Astrocyte of the cerebellum (primary cell): Measurements from ENCODE around the gene EVPL.
"Not testable (repeated sequence)": the region's sequence is repeated elsewhere in the genome, so short reads cannot be mapped to it uniquely, and the experiment has no call there.

Experiments
- DNase-seq: peaks from one replicate; pipeline ENCODE4 v3.0.0-alpha.2; 2011; ENCODE audit warnings: low read depth
- H3K4me3 ChIP-seq: 2 replicates; pipeline ENCODE4 v1.5.1; 2011; ENCODE audit warnings: mild to moderate bottlenecking, low read depth, low read length, moderate library complexity
- CTCF ChIP-seq: IDR thresholded peaks from 2 replicates; pipeline ENCODE4 v1.5.1; 2012; ENCODE audit warnings: low read length, low read depth, moderate library complexity, mild to moderate bottlenecking; ENCODE audit errors: missing control alignments
- in situ Hi-C: cut with HindIII; loops from 2 replicates; pipeline ENCODE4 v1.10.0; 2017; ENCODE audit warnings: low sequenced_read_pairs

EVPL gene

GRCh38 chr17:75976175-75976848 is 50.8 kb downstream of the EVPL start:
- TF ChIP-seq CTCF = no peak
- H3K4me3 ChIP-seq = no peak overlapping the region
- no peak for DNase-seq
- in situ Hi-C loops = no loop called here

- DNase-seq = no peak
- no peak overlapping the region for H3K4me3 ChIP-seq
- in situ Hi-C loops = no loop called here
- TF ChIP-seq CTCF = no peak
These were observed 51.3 kb downstream of the EVPL start for GRCh38 chr17:75975757-75976174.

GRCh38 chr17:75975187-75975586 is 51.9 kb downstream of the EVPL start:
- H3K4me3 ChIP-seq, DNase-seq, in situ Hi-C loops: not testable (repeated sequence)

GRCh38 chr17:75970626-75971025 is 56.5 kb downstream of the EVPL start:
- no peak overlapping the region for H3K4me3 ChIP-seq
- in situ Hi-C loops = no loop called here
- no peak for DNase-seq
- no peak for TF ChIP-seq CTCF

GRCh38 chr17:75970011-75970523 is 57.0 kb downstream of the EVPL start:
- no peak for TF ChIP-seq CTCF
- DNase-seq = no peak
- in situ Hi-C loops = no loop called here
- no peak overlapping the region for H3K4me3 ChIP-seq

GRCh38 chr17:75969044-75969443 is 58.1 kb downstream of the EVPL start:
- in situ Hi-C loops, DNase-seq, H3K4me3 ChIP-seq: not testable (repeated sequence)

- in situ Hi-C loops = no loop called here
- no peak overlapping the region for H3K4me3 ChIP-seq
- no peak for DNase-seq
- TF ChIP-seq CTCF = no peak
These were observed 61.6 kb downstream of the EVPL start for GRCh38 chr17:75965468-75965867.
